Spleen (tissue), 11 donors: ENCODE results near the gene JPH2. TPM values are rescaled to one million over a fixed set of nuclear protein-coding genes. Genes with fewer than 3 reads are reported as not detected.

Experiments
- DNase-seq: peaks from one replicate; pipeline ENCODE4 v3.0.0-alpha.2; 2020
- H3K27ac ChIP-seq, 8 donors: fragments of 200-600 bp; sonication (generic) in 7 of 8; 1 replicate in 4 of 8; 2 replicates in 4 of 8; pipeline versions ENCODE4 v1.5.0 to v1.8.0; 2016 to 2021; ENCODE audit warnings: inconsistent platforms in 4 of 8, mild to moderate bottlenecking in 4 of 8, moderate library complexity in 1 of 8
- H3K27me3 ChIP-seq, 7 donors: fragments of 200-600 bp; sonication (generic) in 6 of 7; replicated peaks in 1 of 7; 1 replicate in 4 of 7; 2 replicates in 3 of 7; pipeline versions ENCODE4 v1.5.0 to v1.8.0; 2016 to 2021; ENCODE audit warnings: inconsistent platforms in 3 of 7, mild to moderate bottlenecking in 1 of 7
- H3K36me3 ChIP-seq, 6 donors: fragments of 200-600 bp; sonication (generic) in 5 of 6; 1 replicate in 4 of 6; 2 replicates in 2 of 6; pipeline versions ENCODE4 v1.5.0 to v1.8.0; 2016 to 2021; ENCODE audit warnings: inconsistent platforms in 2 of 6
- H3K4me1 ChIP-seq, 6 donors: fragments of 200-600 bp; sonication (generic) in 5 of 6; 1 replicate in 3 of 6; 2 replicates in 3 of 6; pipeline versions ENCODE4 v1.5.0 to v1.8.0; 2016 to 2021; ENCODE audit warnings: inconsistent platforms in 3 of 6
- H3K4me3 ChIP-seq, 8 donors: fragments of 200-600 bp; sonication (generic) in 7 of 8; 1 replicate in 4 of 8; 2 replicates in 4 of 8; pipeline versions ENCODE4 v1.5.0 to v1.8.0; 2016 to 2021; ENCODE audit warnings: inconsistent platforms in 4 of 8, mild to moderate bottlenecking in 4 of 8, moderate library complexity in 2 of 8
- H3K9me3 ChIP-seq, 8 donors: fragments of 200-600 bp; sonication (generic) in 7 of 8; 1 replicate in 4 of 8; 2 replicates in 4 of 8; pipeline versions ENCODE4 v1.5.0 to v1.8.0; 2016 to 2021; ENCODE audit warnings: inconsistent platforms in 4 of 8
- POLR2A ChIP-seq, 3 donors: fragments of 450-650 bp; IDR thresholded peaks; one replicate each; pipeline ENCODE4 v1.5.1; 2017; ENCODE audit warnings: antibody characterized with exemption in 3 of 3, mild to moderate bottlenecking in 1 of 3
- POLR2AphosphoS5 ChIP-seq, 3 donors: sonication (generic); formaldehyde crosslinking; IDR thresholded peaks; one replicate each; pipeline ENCODE4 v1.5.1; 2017; ENCODE audit warnings: antibody characterized with exemption in 3 of 3
- WGBS, 5 donors: extraction: QIAGEN DNeasy Blood & Tissue Kit in 3 of 5; methylation state at CpG; one replicate each; pipeline versions ENCODE4 v1.1.5 to v1.1.7; 2013 to 2018; 5-methylcytosine and 5-hydroxymethylcytosine counted together
- intact Hi-C: fragments of 100-400 bp; cut with DNase I; formaldehyde crosslinking; loops from one replicate; pipeline ENCODE4 v1.15.0; 2023; ENCODE audit warnings: low total_unique reads
- polyA plus RNA-seq, 3 donors: library from polyadenylated mRNA; stranded (reverse); fragments of 200-250 nt; gene quantifications; one replicate each; pipeline ENCODE4 v1.2.1, GENCODE V29; 2013
- total RNA-seq, 7 donors: library from RNA; depleted of rRNA in 3 of 7; stranded (reverse); fragments of >200 nt in 3 of 7; fragmentation: NEBNext Ultra II Directional in 4 of 7; extraction: Animal tissue kit (Norgen Biotek cat#: 25700) in 4 of 7; gene quantifications; one replicate each; pipeline versions ENCODE4 v1.1.0 to v1.2.1, GENCODE V29; 2016 to 2021
- TF ChIP-seq, protein P1 (sequence below), 11 experiments: fragments of 200-600 bp in 7 of 11; fragments of 450-650 bp in 4 of 11; sonication (generic) in 4 of 11; IDR thresholded peaks in 8 of 11; conservative IDR thresholded peaks in 3 of 11; 1 replicate in 7 of 11; 2 replicates in 4 of 11; pipeline versions ENCODE4 v1.4.0 to v1.8.0; 2016 to 2021; ENCODE audit warnings: antibody characterized with exemption in 11 of 11, inconsistent platforms in 4 of 11, mild to moderate bottlenecking in 1 of 11
- donor health status: healthy with polysubstance abuse.
- donor health status: DM: no; HTN: no; CAD: no; lungs with moderate emphysema.
- donor health status: DM: no; HTN: no; CAD: no.
- donor health status: Bipolar disorder and iron deficiency.
- donor health status: healthy.
- donor health status: DM: no; HTN: no; CAD: no.
- donor health status: DM: yes; HTN: yes; CAD: no.

JPH2 gene
- total and polyA plus RNA-seq, 10 donors = 0.50 to 4.4 (median 1.3) TPM

DNA sequence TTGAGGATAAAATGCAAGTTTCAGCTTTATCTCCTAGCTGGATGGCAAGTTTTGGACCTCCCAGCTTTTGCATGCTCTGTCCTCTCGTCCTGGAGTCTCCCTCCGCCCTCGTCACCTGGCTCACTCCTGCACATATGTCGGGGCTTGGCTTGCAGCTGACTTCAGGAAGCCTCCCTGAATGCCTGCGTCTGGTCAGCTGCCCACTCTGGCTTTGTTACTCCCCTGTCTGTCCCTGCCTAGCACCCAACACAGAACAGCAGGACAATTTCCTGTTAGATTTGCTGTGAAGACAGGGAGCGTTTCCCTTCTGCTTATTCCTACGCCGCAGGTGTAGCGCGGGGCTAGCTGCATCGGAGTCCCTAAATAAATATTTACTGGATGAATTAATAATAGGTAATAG lies 5.4 kb downstream of the JPH2 start:
- TF ChIP-seq, protein P1, sequence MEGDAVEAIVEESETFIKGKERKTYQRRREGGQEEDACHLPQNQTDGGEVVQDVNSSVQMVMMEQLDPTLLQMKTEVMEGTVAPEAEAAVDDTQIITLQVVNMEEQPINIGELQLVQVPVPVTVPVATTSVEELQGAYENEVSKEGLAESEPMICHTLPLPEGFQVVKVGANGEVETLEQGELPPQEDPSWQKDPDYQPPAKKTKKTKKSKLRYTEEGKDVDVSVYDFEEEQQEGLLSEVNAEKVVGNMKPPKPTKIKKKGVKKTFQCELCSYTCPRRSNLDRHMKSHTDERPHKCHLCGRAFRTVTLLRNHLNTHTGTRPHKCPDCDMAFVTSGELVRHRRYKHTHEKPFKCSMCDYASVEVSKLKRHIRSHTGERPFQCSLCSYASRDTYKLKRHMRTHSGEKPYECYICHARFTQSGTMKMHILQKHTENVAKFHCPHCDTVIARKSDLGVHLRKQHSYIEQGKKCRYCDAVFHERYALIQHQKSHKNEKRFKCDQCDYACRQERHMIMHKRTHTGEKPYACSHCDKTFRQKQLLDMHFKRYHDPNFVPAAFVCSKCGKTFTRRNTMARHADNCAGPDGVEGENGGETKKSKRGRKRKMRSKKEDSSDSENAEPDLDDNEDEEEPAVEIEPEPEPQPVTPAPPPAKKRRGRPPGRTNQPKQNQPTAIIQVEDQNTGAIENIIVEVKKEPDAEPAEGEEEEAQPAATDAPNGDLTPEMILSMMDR (IDR thresholded peaks at IDR 0.05 in 8 of 11, conservative IDR thresholded peaks at IDR 0.05 in 3 of 11) = no peak
- TF ChIP-seq POLR2A (IDR thresholded peaks at IDR 0.05) = no peak
- TF ChIP-seq POLR2AphosphoS5 (IDR thresholded peaks at IDR 0.05) = no peak
- no peak for DNase-seq
- Histone ChIP-seq H3K4me3 (no peak overlapping the region), H3K27me3 (peaks cover 0 to 45% (median 12%) of the 10 kb centered on the region in 7 donors), H3K4me1 (peaks cover 0 to 7% (median 2%) of the 10 kb centered on the region in 6 donors), H3K36me3 (no peaks in the 10 kb centered on the region), H3K9me3 (no peaks in the 10 kb centered on the region), H3K27ac (no peak overlapping the region)
- 62 to 71% (median 67%) methylated on average over 11 of the region's 11 CpGs for WGBS, 5 donors
- intact Hi-C loops = no loop called here

DNA sequence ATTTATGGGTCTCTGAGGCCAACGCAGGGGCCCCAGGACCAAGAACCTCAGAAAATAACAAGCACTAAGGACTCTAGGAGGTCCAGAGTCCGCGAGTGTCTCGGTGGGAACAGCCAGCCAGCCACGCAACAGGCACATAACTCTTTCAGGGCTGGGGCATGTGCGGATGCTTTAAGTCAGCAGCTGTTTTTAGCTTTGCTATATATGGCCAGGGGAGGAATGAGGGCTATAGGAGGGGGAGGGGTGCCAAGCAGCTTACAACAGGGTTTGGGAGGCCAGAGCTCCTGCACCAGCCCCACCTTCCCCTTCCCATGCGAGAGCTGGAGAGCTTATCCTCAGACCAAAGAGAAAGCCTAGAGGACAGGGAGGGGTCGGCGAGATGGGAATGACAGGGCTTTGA lies 6.2 kb downstream of the JPH2 start:
- 28 to 44% (median 33%) methylated on average over 9 of the region's 9 CpGs for WGBS, 5 donors
- intact Hi-C loops = no loop called here
- no peaks in the 10 kb centered on the region for H3K36me3 ChIP-seq
- H3K4me1 ChIP-seq = no peaks in the 10 kb centered on the region
- no peak for DNase-seq
- no peaks in the 10 kb centered on the region for H3K9me3 ChIP-seq
- no peak overlapping the region for H3K27ac ChIP-seq
- peaks cover 0 to 38% (median 4%) of the 10 kb centered on the region in 7 donors for H3K27me3 ChIP-seq
- TF ChIP-seq, protein P1 (IDR thresholded peaks at IDR 0.05 in 8 of 11, conservative IDR thresholded peaks at IDR 0.05 in 3 of 11) = no peak
- no peak for TF ChIP-seq POLR2AphosphoS5 (IDR thresholded peaks at IDR 0.05)
- TF ChIP-seq POLR2A (IDR thresholded peaks at IDR 0.05) = no peak
- no peak overlapping the region for H3K4me3 ChIP-seq

DNA sequence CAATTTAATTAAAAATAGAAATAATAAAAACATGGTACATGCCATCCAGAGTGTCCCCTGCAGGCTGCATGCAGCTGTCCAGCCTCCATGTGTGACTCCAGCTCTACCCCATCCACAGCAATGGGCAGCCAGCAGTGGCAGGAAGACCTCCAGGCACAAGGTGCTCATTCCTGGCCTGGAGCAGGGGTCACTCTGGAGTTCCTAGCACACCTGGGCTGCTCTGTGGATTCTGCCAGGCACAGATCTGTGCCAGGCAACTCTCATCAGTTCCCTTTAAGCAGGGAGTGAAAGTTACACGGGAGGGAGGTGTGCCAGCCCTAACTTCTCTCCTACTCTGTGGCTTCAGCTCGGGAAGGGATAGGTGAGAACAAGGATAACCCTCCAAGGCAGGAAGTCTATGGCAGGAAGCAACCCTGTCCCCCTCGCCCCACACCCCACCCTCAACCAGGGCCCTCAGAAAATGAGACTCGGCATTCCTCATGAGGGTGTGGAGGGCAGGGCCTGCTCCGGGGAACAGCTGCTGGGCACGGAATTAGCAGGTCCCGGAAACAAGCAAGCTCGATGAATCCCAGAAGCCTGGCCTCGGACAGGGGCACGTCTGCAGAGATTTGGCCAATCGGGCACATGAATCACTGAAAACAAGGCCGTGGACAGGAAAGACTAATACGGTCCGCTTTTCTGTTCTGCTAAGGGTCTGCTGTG lies 10.0 kb downstream of the JPH2 start:
- WGBS, 5 donors = 52 to 66% (median 56%) methylated on average over 14 of the region's 14 CpGs
- H3K27ac ChIP-seq = no peak overlapping the region
- no peak for DNase-seq
- H3K4me1 ChIP-seq = no peaks in the 10 kb centered on the region
- H3K36me3 ChIP-seq = no peaks in the 10 kb centered on the region
- H3K9me3 ChIP-seq = no peaks in the 10 kb centered on the region
- TF ChIP-seq, protein P1 (IDR thresholded peaks at IDR 0.05 in 8 of 11, conservative IDR thresholded peaks at IDR 0.05 in 3 of 11) = no peak
- TF ChIP-seq POLR2AphosphoS5 (IDR thresholded peaks at IDR 0.05) (no peak), POLR2A (IDR thresholded peaks at IDR 0.05) (no peak)
- no peak overlapping the region for H3K4me3 ChIP-seq
- intact Hi-C loops = no loop called here
- H3K27me3 ChIP-seq = peaks cover 0 to 50% (median 3%) of the 10 kb centered on the region in 7 donors

DNA sequence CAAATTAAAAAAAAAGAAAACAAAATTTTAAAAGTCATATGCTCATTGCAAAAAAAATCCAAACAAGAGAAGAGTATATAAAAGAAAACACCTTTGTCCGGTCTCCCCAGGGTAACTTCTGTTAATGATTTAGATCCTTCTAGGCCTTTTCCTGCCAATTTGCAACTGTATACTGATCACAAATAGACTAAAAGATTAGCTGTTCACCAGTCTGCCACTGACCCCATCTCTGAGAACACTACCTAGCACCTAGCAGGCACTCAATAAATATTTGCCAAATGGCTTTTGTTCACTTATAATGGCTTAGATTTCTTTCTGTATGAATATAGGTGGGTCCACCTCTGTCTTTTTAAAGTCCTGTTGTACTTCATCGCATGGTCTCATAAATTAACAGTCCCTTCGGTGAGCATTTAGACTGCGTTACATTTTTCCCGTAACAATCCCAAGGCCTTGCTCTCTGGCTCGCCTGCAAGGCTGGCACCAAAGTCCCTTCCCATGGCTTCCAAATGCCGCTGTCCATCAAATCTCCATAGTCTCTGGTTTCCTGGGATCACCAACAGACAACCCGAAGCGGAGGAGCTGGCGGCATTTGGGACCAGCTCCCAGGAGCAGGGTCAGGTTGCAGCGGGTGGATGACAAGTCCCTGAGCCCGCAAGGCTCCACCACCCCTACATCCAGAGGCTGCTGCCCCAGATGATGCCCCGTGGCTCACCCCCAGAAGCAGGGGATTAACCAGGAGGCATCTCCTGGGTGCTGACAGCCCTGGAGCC lies 11.8 kb downstream of the JPH2 start:
- H3K27me3 ChIP-seq = peaks cover 0 to 50% (median 3%) of the 10 kb centered on the region in 7 donors
- 87 to 96% (median 93%) methylated on average over 13 of the region's 13 CpGs for WGBS, 5 donors
- DNase-seq = no peak
- H3K27ac ChIP-seq = no peak overlapping the region
- peaks cover 0 to 12% (median 0%) of the 10 kb centered on the region in 6 donors for H3K4me1 ChIP-seq
- H3K36me3 ChIP-seq = no peaks in the 10 kb centered on the region
- intact Hi-C loops = no loop called here
- no peak for TF ChIP-seq POLR2AphosphoS5 (IDR thresholded peaks at IDR 0.05)
- TF ChIP-seq POLR2A (IDR thresholded peaks at IDR 0.05) = no peak
- TF ChIP-seq, protein P1 (IDR thresholded peaks at IDR 0.05 in 8 of 11, conservative IDR thresholded peaks at IDR 0.05 in 3 of 11) = no peak
- no peak overlapping the region for H3K4me3 ChIP-seq
- no peaks in the 10 kb centered on the region for H3K9me3 ChIP-seq
